Measurements from ENCODE around the gene FAM229A. TPM values are rescaled to one million over a fixed set of nuclear protein-coding genes. Genes with fewer than 3 reads are reported as not detected.

Gene FAM229A
- total and polyA plus RNA-seq, 2 of the 8 experiments (the other 6 are each of a cell fraction or from before 2014, with no cell fraction given), result 4.1 to 4.2 TPM

DNA sequence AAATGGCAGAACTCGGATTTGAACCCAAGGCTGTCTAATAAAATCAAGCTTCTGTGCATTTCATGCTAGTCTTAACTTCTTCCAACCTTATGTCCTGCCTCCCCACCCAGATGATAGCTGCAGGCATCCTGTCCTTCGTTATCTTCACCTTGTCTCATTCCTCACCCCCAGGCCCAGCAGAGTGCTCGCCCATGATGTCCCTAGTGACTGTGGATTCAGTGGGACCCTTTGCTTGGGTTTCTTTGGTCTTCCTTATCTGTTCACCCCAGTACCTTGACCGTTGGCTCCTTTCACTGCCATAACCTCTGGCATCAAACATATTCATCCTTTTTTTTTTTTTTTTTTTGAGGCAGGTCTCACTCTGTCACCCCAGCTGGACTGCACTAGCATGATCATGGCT lies 37.6 kb upstream of the FAM229A start (continued):
- TF ChIP-seq, protein P1, sequence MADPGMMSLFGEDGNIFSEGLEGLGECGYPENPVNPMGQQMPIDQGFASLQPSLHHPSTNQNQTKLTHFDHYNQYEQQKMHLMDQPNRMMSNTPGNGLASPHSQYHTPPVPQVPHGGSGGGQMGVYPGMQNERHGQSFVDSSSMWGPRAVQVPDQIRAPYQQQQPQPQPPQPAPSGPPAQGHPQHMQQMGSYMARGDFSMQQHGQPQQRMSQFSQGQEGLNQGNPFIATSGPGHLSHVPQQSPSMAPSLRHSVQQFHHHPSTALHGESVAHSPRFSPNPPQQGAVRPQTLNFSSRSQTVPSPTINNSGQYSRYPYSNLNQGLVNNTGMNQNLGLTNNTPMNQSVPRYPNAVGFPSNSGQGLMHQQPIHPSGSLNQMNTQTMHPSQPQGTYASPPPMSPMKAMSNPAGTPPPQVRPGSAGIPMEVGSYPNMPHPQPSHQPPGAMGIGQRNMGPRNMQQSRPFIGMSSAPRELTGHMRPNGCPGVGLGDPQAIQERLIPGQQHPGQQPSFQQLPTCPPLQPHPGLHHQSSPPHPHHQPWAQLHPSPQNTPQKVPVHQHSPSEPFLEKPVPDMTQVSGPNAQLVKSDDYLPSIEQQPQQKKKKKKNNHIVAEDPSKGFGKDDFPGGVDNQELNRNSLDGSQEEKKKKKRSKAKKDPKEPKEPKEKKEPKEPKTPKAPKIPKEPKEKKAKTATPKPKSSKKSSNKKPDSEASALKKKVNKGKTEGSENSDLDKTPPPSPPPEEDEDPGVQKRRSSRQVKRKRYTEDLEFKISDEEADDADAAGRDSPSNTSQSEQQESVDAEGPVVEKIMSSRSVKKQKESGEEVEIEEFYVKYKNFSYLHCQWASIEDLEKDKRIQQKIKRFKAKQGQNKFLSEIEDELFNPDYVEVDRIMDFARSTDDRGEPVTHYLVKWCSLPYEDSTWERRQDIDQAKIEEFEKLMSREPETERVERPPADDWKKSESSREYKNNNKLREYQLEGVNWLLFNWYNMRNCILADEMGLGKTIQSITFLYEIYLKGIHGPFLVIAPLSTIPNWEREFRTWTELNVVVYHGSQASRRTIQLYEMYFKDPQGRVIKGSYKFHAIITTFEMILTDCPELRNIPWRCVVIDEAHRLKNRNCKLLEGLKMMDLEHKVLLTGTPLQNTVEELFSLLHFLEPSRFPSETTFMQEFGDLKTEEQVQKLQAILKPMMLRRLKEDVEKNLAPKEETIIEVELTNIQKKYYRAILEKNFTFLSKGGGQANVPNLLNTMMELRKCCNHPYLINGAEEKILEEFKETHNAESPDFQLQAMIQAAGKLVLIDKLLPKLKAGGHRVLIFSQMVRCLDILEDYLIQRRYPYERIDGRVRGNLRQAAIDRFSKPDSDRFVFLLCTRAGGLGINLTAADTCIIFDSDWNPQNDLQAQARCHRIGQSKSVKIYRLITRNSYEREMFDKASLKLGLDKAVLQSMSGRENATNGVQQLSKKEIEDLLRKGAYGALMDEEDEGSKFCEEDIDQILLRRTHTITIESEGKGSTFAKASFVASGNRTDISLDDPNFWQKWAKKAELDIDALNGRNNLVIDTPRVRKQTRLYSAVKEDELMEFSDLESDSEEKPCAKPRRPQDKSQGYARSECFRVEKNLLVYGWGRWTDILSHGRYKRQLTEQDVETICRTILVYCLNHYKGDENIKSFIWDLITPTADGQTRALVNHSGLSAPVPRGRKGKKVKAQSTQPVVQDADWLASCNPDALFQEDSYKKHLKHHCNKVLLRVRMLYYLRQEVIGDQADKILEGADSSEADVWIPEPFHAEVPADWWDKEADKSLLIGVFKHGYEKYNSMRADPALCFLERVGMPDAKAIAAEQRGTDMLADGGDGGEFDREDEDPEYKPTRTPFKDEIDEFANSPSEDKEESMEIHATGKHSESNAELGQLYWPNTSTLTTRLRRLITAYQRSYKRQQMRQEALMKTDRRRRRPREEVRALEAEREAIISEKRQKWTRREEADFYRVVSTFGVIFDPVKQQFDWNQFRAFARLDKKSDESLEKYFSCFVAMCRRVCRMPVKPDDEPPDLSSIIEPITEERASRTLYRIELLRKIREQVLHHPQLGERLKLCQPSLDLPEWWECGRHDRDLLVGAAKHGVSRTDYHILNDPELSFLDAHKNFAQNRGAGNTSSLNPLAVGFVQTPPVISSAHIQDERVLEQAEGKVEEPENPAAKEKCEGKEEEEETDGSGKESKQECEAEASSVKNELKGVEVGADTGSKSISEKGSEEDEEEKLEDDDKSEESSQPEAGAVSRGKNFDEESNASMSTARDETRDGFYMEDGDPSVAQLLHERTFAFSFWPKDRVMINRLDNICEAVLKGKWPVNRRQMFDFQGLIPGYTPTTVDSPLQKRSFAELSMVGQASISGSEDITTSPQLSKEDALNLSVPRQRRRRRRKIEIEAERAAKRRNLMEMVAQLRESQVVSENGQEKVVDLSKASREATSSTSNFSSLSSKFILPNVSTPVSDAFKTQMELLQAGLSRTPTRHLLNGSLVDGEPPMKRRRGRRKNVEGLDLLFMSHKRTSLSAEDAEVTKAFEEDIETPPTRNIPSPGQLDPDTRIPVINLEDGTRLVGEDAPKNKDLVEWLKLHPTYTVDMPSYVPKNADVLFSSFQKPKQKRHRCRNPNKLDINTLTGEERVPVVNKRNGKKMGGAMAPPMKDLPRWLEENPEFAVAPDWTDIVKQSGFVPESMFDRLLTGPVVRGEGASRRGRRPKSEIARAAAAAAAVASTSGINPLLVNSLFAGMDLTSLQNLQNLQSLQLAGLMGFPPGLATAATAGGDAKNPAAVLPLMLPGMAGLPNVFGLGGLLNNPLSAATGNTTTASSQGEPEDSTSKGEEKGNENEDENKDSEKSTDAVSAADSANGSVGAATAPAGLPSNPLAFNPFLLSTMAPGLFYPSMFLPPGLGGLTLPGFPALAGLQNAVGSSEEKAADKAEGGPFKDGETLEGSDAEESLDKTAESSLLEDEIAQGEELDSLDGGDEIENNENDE (IDR thresholded peaks at IDR 0.05; ENCODE audit: insufficient replicate concordance, low read length), result no peak
- TF ChIP-seq HDAC2 (IDR thresholded peaks at IDR 0.05; ENCODE audit: borderline replicate concordance in 1 of 2, low read depth in 2 of 2, low read length in 2 of 2), result no peak
- TF ChIP-seq POLR2AphosphoS5 (IDR thresholded peaks at IDR 0.05; ENCODE audit: low read depth, low read length), result no peak
- TF ChIP-seq POU5F1 (IDR thresholded peaks at IDR 0.05; ENCODE audit: low read depth, low read length), result no peak
- TF ChIP-seq, protein P2, sequence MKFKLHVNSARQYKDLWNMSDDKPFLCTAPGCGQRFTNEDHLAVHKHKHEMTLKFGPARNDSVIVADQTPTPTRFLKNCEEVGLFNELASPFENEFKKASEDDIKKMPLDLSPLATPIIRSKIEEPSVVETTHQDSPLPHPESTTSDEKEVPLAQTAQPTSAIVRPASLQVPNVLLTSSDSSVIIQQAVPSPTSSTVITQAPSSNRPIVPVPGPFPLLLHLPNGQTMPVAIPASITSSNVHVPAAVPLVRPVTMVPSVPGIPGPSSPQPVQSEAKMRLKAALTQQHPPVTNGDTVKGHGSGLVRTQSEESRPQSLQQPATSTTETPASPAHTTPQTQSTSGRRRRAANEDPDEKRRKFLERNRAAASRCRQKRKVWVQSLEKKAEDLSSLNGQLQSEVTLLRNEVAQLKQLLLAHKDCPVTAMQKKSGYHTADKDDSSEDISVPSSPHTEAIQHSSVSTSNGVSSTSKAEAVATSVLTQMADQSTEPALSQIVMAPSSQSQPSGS (IDR thresholded peaks at IDR 0.05; ENCODE audit: low read length), result no peak
- TF ChIP-seq HDAC6 (IDR thresholded peaks at IDR 0.05; ENCODE audit: low read depth, low read length), result no peak
- TF ChIP-seq NANOG (IDR thresholded peaks at IDR 0.05; ENCODE audit: insufficient read depth, low read depth, low read length, poor library complexity, severe bottlenecking), result no peak
- TF ChIP-seq TAF7 (optimal IDR thresholded peaks at IDR 0.05; ENCODE audit: borderline replicate concordance, low read depth, low read length), result no peak
- TF ChIP-seq SIRT6 (IDR thresholded peaks at IDR 0.05; ENCODE audit: low read length), result no peak
- TF ChIP-seq BCL11A (IDR thresholded peaks at IDR 0.05; ENCODE audit: low read depth in 2 of 2, low read length in 2 of 2), result no peak
